Caco-2 (cell line): ENCODE measurements around the gene PPP1R2B. TPM values are rescaled to one million over a fixed set of nuclear protein-coding genes. Genes with fewer than 3 reads are reported as not detected.

Experiments
- BruUV-seq: library from RNA; stranded (reverse); fragments of 400-500 nt; replicated peaks from 2 replicates; lab custom pipeline; 2021; lab: Mats Ljungman, UMichigan
- CTCF ChIA-PET: fragments of 300-600 bp; sonication (Branson Sonifier 250); formaldehyde crosslinking; loops from one replicate; lab custom pipeline; 2022; ENCODE audit warnings: antibody characterized with exemption; lab: Charles Lee
- POLR2A ChIA-PET: fragments of 300-600 bp; sonication (Branson Sonifier 250); formaldehyde crosslinking; loops from one replicate; lab custom pipeline; 2022; ENCODE audit warnings: antibody characterized with exemption; lab: Charles Lee
- DNase-seq, 2 experiments: peaks; one replicate each; pipeline versions ENCODE4 v3.0.0 to v3.0.0-alpha.2; 2020 to 2022
- H3K27me3 ChIP-seq: replicated peaks from 2 replicates; pipeline ENCODE4 v1.6.0; 2011; ENCODE audit warnings: low read length; ENCODE audit not compliant: control insufficient read depth, insufficient read depth
- H3K36me3 ChIP-seq: 2 replicates; pipeline ENCODE4 v1.5.1; 2011; ENCODE audit warnings: low read length; ENCODE audit not compliant: control insufficient read depth, insufficient read depth
- H3K4me1 ChIP-seq: fragments of 250-450 bp; sonication (Bioruptor Pico); 2 replicates; pipeline ENCODE4 v1.5.1; 2020; ENCODE audit warnings: mild to moderate bottlenecking
- H3K4me3 ChIP-seq: 2 replicates; pipeline ENCODE4 v1.5.1; 2011; ENCODE audit warnings: low read depth, mild to moderate bottlenecking, control low read depth, low read length
- H3K9me3 ChIP-seq: fragments of 250-450 bp; sonication (Bioruptor Pico); 2 replicates; pipeline ENCODE4 v1.5.1; 2020; ENCODE audit warnings: mild to moderate bottlenecking, moderate library complexity
- H3K27ac Mint-ChIP-seq: one replicate; pipeline ENCODE4 v1.8.0; 2022; ENCODE audit warnings: mixed read lengths; ENCODE audit not compliant: unreplicated experiment
- H3K27me3 Mint-ChIP-seq: one replicate; pipeline ENCODE4 v1.8.0; 2022; ENCODE audit warnings: mixed read lengths; ENCODE audit not compliant: insufficient read depth, unreplicated experiment
- H3K36me3 Mint-ChIP-seq: one replicate; pipeline ENCODE4 v1.8.0; 2022; ENCODE audit warnings: mild to moderate bottlenecking, mixed read lengths; ENCODE audit not compliant: insufficient read depth, unreplicated experiment
- H3K4me1 Mint-ChIP-seq: one replicate; pipeline ENCODE4 v1.8.0; 2022; ENCODE audit warnings: low read depth, mixed read lengths; ENCODE audit not compliant: unreplicated experiment
- H3K4me3 Mint-ChIP-seq: one replicate; pipeline ENCODE4 v1.8.0; 2022; ENCODE audit warnings: mild to moderate bottlenecking, moderate library complexity, mixed read lengths; ENCODE audit not compliant: unreplicated experiment
- H3K9me3 Mint-ChIP-seq: one replicate; pipeline ENCODE4 v1.8.0; 2022; ENCODE audit warnings: mixed read lengths; ENCODE audit not compliant: unreplicated experiment
- intact Hi-C: fragments of 100-400 bp; cut with micrococcal nuclease; formaldehyde crosslinking; loops from one replicate; pipeline ENCODE4 v1.10.0; 2022; ENCODE audit not compliant: unreplicated experiment
- total RNA-seq: library from RNA; stranded (reverse); gene quantifications from 2 replicates; pipeline ENCODE4 v1.2.3, GENCODE V29; 2022
- TF ChIP-seq, protein P1 (sequence below), 2 experiments: fragments of 200-600 bp in 1 of 2; IDR thresholded peaks; 1 replicate in 1 of 2; 2 replicates in 1 of 2; pipeline versions ENCODE4 v1.5.1 to v1.8.0; 2011 to 2022; ENCODE audit warnings: antibody characterized with exemption in 1 of 2, control low read depth in 1 of 2, inconsistent platforms in 1 of 2, low read depth in 1 of 2, low read length in 1 of 2, mild to moderate bottlenecking in 1 of 2, moderate library complexity in 1 of 2; ENCODE audit not compliant: insufficient read depth in 1 of 2, severe bottlenecking in 1 of 2, unreplicated experiment in 1 of 2

Gene PPP1R2B
- total RNA-seq, 1 experiment from 2014 or later, result not detected

DNA sequence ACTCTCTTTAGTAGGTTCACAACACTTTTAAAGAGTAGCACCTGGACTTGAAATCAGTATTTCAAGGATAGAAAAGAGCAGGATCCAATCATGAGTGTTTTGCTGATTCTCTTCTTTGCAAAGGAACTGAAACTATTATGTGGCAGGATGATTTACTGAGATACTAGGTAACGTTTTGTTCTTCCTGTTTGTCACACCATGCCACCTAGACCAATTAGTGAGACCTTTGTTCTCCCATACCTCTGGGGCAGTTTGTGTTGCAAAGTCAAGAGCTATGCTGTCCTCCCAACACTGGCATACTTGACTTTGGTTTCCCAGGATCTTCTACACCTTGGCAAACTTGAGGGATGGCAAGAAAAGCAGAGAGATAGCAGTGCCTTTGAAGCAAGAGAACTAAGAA lies 43.4 kb downstream of the PPP1R2B start:
- POLR2A ChIA-PET, result no interaction called here
- H3K36me3 Mint-ChIP-seq, result no peaks in the 10 kb centered on the region
- Histone ChIP-seq H3K27me3 (no peaks in the 10 kb centered on the region), H3K4me3 (no peak overlapping the region), H3K9me3 (no peaks in the 10 kb centered on the region), H3K4me1 (no peaks in the 10 kb centered on the region), H3K36me3 (no peaks in the 10 kb centered on the region)
- no peak for DNase-seq
- H3K9me3 Mint-ChIP-seq, result no peaks in the 10 kb centered on the region
- peaks cover 11% of the 10 kb centered on the region for H3K4me1 Mint-ChIP-seq
- H3K4me3 Mint-ChIP-seq, result no peak overlapping the region
- intact Hi-C loops, result no loop called here
- no TSS peak for BruUV-seq
- no peak overlapping the region for H3K27ac Mint-ChIP-seq
- H3K27me3 Mint-ChIP-seq, result peaks cover 6% of the 10 kb centered on the region
- CTCF ChIA-PET, result no interaction called here
- TF ChIP-seq, protein P1, sequence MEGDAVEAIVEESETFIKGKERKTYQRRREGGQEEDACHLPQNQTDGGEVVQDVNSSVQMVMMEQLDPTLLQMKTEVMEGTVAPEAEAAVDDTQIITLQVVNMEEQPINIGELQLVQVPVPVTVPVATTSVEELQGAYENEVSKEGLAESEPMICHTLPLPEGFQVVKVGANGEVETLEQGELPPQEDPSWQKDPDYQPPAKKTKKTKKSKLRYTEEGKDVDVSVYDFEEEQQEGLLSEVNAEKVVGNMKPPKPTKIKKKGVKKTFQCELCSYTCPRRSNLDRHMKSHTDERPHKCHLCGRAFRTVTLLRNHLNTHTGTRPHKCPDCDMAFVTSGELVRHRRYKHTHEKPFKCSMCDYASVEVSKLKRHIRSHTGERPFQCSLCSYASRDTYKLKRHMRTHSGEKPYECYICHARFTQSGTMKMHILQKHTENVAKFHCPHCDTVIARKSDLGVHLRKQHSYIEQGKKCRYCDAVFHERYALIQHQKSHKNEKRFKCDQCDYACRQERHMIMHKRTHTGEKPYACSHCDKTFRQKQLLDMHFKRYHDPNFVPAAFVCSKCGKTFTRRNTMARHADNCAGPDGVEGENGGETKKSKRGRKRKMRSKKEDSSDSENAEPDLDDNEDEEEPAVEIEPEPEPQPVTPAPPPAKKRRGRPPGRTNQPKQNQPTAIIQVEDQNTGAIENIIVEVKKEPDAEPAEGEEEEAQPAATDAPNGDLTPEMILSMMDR (IDR thresholded peaks at IDR 0.05; ENCODE audit: insufficient read depth in 1 of 2, low read depth in 1 of 2, low read length in 1 of 2, severe bottlenecking in 1 of 2, unreplicated experiment in 1 of 2), result no peak

- Mint-ChIP-seq H3K4me1 (peaks cover 11% of the 10 kb centered on the region), H3K27ac (no peak overlapping the region), H3K27me3 (peaks cover 3% of the 10 kb centered on the region), H3K36me3 (no peaks in the 10 kb centered on the region), H3K9me3 (no peaks in the 10 kb centered on the region), H3K4me3 (no peak overlapping the region)
- Histone ChIP-seq H3K4me1 (no peaks in the 10 kb centered on the region), H3K4me3 (no peak overlapping the region), H3K27me3 (no peaks in the 10 kb centered on the region), H3K36me3 (no peaks in the 10 kb centered on the region), H3K9me3 (no peaks in the 10 kb centered on the region)
- ChIA-PET POLR2A (no interaction called here), CTCF (no interaction called here)
- no TSS peak for BruUV-seq
- TF ChIP-seq, protein P1 (IDR thresholded peaks at IDR 0.05; ENCODE audit: insufficient read depth in 1 of 2, low read depth in 1 of 2, low read length in 1 of 2, severe bottlenecking in 1 of 2, unreplicated experiment in 1 of 2), result no peak
- DNase-seq, result no peak
- intact Hi-C loops, result no loop called here
Measured at GRCh38 chr5:156896546-156896945, 46.5 kb downstream of the PPP1R2B start.

Other genes with a start within 250 kb of the PPP1R2B start
- gene TIMD4, start 112.9 kb downstream of the PPP1R2B start, total RNA-seq, result 1.7 and 2.0 TPM in 2 replicates
- 135 and 144 TPM in 2 replicates for gene HAVCR1, start 208.8 kb downstream of the PPP1R2B start, total RNA-seq